ENCODE results near the gene HEATR5A. TPM values are rescaled to one million over a fixed set of nuclear protein-coding genes. Genes with fewer than 3 reads are reported as not detected.
A peak's percentile ranks its signal among the peaks of the same experiment; 100 is the strongest.

The HEATR5A gene
- total and polyA plus RNA-seq, 12 donors, result 17.0 to 65.0 (median 46.2) TPM

DNA sequence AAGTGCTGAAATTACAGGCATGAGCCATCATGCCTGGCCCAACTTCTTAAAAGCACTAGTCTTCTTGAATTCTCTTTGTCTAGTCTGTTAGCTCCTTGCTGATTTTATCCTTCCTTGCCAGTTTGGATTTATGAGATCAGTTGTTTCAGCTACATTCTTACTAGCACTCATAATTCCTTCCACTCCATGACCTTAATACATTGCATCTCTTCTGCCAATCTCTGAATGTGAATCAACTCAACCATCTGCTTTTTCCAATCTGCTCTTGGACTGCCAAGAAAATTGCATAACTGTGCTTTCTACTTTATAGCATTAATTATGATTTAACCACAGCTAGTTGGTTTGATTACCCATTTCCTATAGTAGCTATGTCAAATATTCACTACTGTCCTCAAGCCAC, 14.9 kb upstream of the HEATR5A start:
- Histone ChIP-seq H3K4me3 (no peak overlapping the region), H3K9me3 (peaks cover 0 to 10% (median 0%) of the 10 kb centered on the region in 11 donors), H3K36me3 (peaks cover 0 to 10% (median 0%) of the 10 kb centered on the region in 9 donors), H3K27ac (peak overlapping the region in 6 of 10 donors; percentile 23 to 72 (median 49)), H3K27me3 (no peaks in the 10 kb centered on the region), H3K4me1 (peaks cover 0 to 7% (median 0%) of the 10 kb centered on the region in 9 donors)
- TF ChIP-seq, protein P1, sequence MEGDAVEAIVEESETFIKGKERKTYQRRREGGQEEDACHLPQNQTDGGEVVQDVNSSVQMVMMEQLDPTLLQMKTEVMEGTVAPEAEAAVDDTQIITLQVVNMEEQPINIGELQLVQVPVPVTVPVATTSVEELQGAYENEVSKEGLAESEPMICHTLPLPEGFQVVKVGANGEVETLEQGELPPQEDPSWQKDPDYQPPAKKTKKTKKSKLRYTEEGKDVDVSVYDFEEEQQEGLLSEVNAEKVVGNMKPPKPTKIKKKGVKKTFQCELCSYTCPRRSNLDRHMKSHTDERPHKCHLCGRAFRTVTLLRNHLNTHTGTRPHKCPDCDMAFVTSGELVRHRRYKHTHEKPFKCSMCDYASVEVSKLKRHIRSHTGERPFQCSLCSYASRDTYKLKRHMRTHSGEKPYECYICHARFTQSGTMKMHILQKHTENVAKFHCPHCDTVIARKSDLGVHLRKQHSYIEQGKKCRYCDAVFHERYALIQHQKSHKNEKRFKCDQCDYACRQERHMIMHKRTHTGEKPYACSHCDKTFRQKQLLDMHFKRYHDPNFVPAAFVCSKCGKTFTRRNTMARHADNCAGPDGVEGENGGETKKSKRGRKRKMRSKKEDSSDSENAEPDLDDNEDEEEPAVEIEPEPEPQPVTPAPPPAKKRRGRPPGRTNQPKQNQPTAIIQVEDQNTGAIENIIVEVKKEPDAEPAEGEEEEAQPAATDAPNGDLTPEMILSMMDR (IDR thresholded peaks at IDR 0.05), result no peak
- intact Hi-C loops (cut with DNase I), result no loop called here
- DNase-seq (no peak), ATAC-seq (peak in 6 of 8 donors; percentile 47 to 92 (median 70))

DNA sequence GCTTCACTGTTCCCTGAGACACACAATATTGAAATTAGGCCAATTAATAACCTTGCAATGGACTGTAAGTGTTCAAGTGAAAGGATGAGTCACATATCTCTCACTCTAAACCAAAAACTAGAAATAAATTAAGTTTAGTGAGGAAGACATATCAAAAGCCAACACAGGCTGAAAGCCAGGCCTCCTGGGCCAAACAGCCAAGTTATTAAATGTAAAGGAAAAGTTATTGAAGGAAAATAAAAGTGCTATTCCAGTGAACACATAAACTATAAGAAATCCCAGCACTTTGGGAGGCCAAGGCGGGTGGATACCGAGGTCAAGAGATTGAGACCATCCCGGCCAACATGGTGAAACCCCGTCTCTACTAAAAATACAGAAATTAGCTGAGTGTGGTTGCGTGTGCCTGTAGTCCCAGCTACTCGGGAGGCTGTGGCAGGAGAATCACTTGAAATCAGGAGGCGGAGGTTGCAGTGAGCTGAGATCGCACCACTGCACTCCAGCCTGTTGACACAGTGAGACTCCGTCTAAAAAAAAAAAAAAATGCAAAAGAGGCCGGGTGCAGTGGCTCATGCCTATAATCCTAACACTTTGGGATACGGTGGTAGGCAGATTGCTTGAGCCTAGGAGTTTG, 10.4 kb upstream of the HEATR5A start:
- ATAC-seq (no peak), DNase-seq (no peak)
- WGBS, 2 donors, result 97% methylated on average over 11 of the region's 11 CpGs
- H3K27ac ChIP-seq, result no peak overlapping the region
- intact Hi-C loops (cut with DNase I), result no loop called here
- H3K27me3 ChIP-seq, result no peaks in the 10 kb centered on the region
- peaks cover 0 to 10% (median 0%) of the 10 kb centered on the region in 9 donors for H3K36me3 ChIP-seq
- TF ChIP-seq, protein P1 (IDR thresholded peaks at IDR 0.05), result no peak
- H3K9me3 ChIP-seq, result peaks cover 0 to 10% (median 0%) of the 10 kb centered on the region in 11 donors
- peaks cover 0 to 7% (median 0%) of the 10 kb centered on the region in 9 donors for H3K4me1 ChIP-seq
- no peak overlapping the region for H3K4me3 ChIP-seq

DNA sequence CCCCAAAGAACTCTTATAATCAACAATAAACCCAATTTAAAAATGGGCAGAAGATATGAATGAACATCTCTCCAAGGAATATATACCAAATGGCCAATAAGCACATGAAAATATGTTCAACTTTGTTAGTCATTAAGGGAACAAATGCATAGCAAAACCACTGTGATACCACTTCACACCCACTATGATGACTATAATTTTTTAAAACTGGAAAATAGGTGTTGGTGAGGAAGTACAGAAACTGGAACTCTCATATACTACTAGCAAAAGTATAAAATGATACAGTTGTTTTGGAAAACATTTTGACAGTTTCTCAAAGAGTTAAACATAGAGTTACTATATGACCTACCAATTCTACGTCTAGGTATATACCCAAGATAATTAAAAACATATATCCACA, 9.4 kb upstream of the HEATR5A start:
- ATAC-seq (no peak), DNase-seq (no peak)
- Histone ChIP-seq H3K27me3 (no peaks in the 10 kb centered on the region), H3K4me3 (no peak overlapping the region), H3K4me1 (peaks cover 0 to under 1% (median 0%) of the 10 kb centered on the region in 9 donors), H3K27ac (no peak overlapping the region), H3K9me3 (peaks cover 0 to 10% (median 0%) of the 10 kb centered on the region in 11 donors), H3K36me3 (peaks cover 0 to 10% (median 0%) of the 10 kb centered on the region in 9 donors)
- WGBS, 2 donors, result 97 to 98% methylated on average over 1 of the region's 1 CpG
- intact Hi-C loops (cut with DNase I), result no loop called here
- TF ChIP-seq, protein P1 (IDR thresholded peaks at IDR 0.05), result no peak

DNA sequence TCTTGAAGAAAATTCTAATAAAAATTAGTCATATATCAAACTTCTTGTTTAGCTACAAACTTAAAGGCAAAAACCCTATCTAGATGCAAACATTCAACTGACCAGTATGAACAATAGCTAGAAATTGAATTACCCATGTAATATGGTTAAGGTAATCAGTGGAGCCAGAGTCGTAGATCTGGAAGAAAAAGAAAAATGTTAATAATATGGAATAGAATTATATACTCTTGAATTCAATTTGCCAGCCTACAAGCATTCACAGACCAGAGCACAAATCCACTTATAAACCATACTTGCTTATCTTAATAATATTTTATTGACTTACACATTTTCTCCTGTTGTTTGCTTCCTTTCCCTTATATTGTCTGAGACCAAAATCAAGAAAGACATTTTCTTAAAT, 7.7 kb upstream of the HEATR5A start:
- DNase-seq (no peak), ATAC-seq (no peak)
- no peak overlapping the region for H3K4me3 ChIP-seq
- peaks cover 0 to 10% (median 0%) of the 10 kb centered on the region in 9 donors for H3K36me3 ChIP-seq
- intact Hi-C loops (cut with DNase I), result no loop called here
- TF ChIP-seq, protein P1 (IDR thresholded peaks at IDR 0.05), result no peak
- no peaks in the 10 kb centered on the region for H3K4me1 ChIP-seq
- H3K27me3 ChIP-seq, result no peaks in the 10 kb centered on the region
- H3K27ac ChIP-seq, result no peak overlapping the region
- peaks cover 0 to 10% (median 0%) of the 10 kb centered on the region in 11 donors for H3K9me3 ChIP-seq
- 93 to 100% methylated on average over 1 of the region's 1 CpG for WGBS, 2 donors

Measured in heart right ventricle (tissue), 16 donors.